BJ (cell line): ENCODE measurements around the gene RPL14. TPM values are rescaled to one million over a fixed set of nuclear protein-coding genes. Genes with fewer than 3 reads are reported as not detected.
A peak's percentile ranks its signal among the peaks of the same experiment; 100 is the strongest.

ENCODE experiments used
- CTCF ChIA-PET: fragments of 350-600 bp; formaldehyde crosslinking; extraction: SDS; loops from one replicate; lab custom pipeline; 2021; ENCODE audit warnings: antibody characterized with exemption, inconsistent platforms; lab: Yijun Ruan, JAX
- POLR2A ChIA-PET: fragments of 300-600 bp; sonication (Branson Sonifier 250); formaldehyde crosslinking; extraction: SDS; loops from one replicate; lab custom pipeline; 2021; ENCODE audit warnings: antibody characterized with exemption; lab: Charles Lee
- DNase-seq: peaks from one replicate; pipeline ENCODE4 v3.0.0-alpha.2; 2011; ENCODE audit warnings: low read depth
- H3K27me3 ChIP-seq: 2 replicates; pipeline ENCODE4 v1.6.0; 2011; ENCODE audit warnings: low read length; ENCODE audit not compliant: control insufficient read depth, insufficient read depth
- H3K36me3 ChIP-seq: 2 replicates; pipeline ENCODE4 v1.5.1; 2011; ENCODE audit warnings: low read length; ENCODE audit not compliant: control insufficient read depth, insufficient read depth
- H3K4me3 ChIP-seq: 2 replicates; pipeline ENCODE4 v1.5.1; 2011; ENCODE audit warnings: low read depth, mild to moderate bottlenecking, control low read depth, low read length
- polyA plus RNA-seq: library from polyadenylated mRNA; depleted of rRNA; stranded (reverse); fragments of >200 nt; gene quantifications from 2 replicates; pipeline ENCODE4 v1.2.3, GENCODE V29; 2011
- TF ChIP-seq, protein P1 (sequence below): IDR thresholded peaks from 2 replicates; pipeline ENCODE4 v1.5.1; 2011; ENCODE audit warnings: low read depth, mild to moderate bottlenecking, control low read depth, inconsistent platforms, low read length, moderate library complexity; ENCODE audit not compliant: insufficient read depth

RPL14 gene
- polyA plus RNA-seq, 1 experiment, result 437 TPM

DNA sequence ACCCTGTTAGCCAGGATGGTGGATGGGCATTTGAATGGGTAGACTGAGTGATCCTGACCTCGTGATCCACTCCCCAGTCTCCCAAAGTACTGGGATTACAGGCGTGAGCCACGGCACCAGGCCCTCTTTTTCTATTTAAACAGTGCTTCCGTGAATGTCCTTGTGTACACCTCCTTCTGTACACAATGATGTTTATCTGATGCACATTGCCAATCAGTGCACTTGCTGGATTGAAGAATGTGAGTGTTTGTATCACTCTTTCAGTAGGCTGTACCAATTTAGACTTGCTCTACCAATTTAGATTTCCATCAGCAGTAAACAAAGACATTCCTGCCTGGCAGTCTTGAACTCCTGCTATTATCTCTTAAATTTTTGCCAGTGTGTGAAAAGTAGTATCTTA, 10.9 kb downstream of the RPL14 start:
- CTCF ChIA-PET, result no interaction called here
- H3K27me3 ChIP-seq, result no peaks in the 10 kb centered on the region
- TF ChIP-seq, protein P1, sequence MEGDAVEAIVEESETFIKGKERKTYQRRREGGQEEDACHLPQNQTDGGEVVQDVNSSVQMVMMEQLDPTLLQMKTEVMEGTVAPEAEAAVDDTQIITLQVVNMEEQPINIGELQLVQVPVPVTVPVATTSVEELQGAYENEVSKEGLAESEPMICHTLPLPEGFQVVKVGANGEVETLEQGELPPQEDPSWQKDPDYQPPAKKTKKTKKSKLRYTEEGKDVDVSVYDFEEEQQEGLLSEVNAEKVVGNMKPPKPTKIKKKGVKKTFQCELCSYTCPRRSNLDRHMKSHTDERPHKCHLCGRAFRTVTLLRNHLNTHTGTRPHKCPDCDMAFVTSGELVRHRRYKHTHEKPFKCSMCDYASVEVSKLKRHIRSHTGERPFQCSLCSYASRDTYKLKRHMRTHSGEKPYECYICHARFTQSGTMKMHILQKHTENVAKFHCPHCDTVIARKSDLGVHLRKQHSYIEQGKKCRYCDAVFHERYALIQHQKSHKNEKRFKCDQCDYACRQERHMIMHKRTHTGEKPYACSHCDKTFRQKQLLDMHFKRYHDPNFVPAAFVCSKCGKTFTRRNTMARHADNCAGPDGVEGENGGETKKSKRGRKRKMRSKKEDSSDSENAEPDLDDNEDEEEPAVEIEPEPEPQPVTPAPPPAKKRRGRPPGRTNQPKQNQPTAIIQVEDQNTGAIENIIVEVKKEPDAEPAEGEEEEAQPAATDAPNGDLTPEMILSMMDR, result no peak
- H3K36me3 ChIP-seq, result peaks cover 1% of the 10 kb centered on the region
- no peak overlapping the region for H3K4me3 ChIP-seq
- POLR2A ChIA-PET, result no interaction called here
- DNase-seq, result no peak

DNA sequence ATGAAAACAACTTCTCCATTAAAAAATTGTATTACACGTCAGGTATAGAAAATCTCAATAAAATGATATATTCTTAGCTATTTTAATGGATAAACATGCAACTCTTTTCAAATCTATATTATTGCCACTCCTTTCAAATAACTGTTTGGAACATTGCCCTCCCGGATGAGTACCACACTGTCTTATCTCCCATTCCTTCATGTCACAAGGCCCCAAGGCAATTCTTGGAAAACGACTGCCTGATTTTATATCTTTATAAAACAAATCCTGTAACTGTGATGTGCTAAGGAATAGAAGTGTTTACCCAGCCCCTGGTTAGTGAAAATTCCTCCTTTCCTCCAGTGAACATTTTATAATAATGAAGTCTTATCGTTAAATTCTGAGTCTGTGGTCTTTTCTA, 13.6 kb downstream of the RPL14 start:
- H3K36me3 ChIP-seq, result no peaks in the 10 kb centered on the region
- no peaks in the 10 kb centered on the region for H3K27me3 ChIP-seq
- TF ChIP-seq, protein P1, result no peak
- CTCF ChIA-PET, result no interaction called here
- H3K4me3 ChIP-seq, result no peak overlapping the region
- POLR2A ChIA-PET, result no interaction called here
- DNase-seq, result no peak

DNA sequence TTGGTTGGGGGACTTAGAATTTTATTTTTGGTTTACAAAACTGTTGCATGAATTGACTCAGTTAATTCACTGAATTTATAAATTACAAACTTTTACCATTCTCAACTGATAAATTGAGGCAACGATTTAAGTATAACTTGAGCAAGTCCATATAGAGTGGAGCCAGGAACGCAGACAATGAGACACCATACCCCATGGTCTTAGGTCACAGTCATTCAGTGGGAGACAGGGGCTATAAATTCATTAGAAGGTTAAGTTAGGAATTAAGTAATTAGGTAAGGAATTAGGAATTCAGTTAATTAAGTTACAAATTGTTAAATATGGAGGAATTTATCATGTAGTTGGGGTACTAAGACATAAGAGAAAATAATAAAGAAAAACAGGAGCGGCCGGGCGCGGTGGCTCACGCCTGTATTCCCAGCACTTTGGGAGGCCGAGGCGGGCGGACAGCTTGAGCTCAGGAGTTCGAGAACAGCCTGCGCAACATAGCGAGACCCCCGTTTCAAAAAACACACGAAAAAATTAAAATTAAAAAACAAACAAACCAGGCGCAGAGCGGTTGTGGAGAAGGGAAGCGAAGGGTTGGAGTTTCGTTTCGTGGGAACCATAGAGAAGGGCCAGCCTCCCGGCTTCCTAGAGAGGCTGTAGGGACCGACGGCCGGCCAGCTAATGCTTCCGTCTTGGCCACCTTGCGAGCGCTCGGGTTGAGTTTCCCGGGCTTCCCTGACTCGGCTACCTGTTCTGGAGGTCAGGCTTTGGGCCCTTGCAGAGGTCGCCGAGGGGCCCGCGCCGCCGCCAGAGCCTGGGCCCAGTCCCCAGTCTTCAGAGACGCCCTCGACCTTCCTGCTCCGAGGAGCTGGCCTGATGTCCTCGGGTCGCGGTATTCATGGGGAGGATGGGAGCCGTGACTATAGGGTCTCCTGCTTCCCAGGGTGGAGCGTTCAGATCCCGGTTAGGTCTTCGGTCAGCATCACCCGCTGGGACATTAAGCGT, 19.6 kb downstream of the RPL14 start, which contains the start of gene ZNF619:
TSS of gene ZNF619 (plus strand) at position 645 of the 993 bp plus-strand sequence. CDS start 858 bp downstream, outside the sequence.
- CTCF ChIA-PET, result interaction anchor here (0.6 to 1.2 kb wide), 2 partner anchors 25 to 1711 kb away, joined by 3 to 4 read pairs; no protein-coding TSS in a partner anchor
- Histone ChIP-seq H3K27me3 (no peaks in the 10 kb centered on the region), H3K36me3 (peaks cover 3% of the 10 kb centered on the region), H3K4me3 (peak within 1 kb of the TSS; percentile 84)
- TF ChIP-seq, protein P1, result no peak
- DNase-seq, result peak; percentile 13
- POLR2A ChIA-PET, result no interaction called here

DNA sequence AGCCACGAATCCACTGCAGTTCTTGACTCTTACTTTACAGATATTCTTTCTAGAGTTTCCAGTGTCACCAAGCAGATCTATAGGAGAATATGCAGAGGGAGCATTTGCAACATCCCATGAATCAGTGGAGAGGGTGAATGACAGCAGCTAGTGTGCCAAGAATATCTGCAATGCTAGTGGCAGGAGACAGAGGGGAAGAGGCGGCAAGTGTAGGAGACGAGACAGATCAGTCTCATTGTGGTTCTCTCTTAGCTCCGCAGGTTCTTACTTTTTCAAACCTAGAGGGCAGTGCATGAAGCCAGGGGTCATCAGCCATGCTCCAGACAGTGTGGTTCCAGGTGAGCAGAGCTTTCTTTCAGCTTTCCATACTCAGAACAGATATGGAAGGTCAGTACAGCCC, 20.5 kb downstream of the RPL14 start:
- Histone ChIP-seq H3K4me3 (peak overlapping the region; percentile 84), H3K27me3 (no peaks in the 10 kb centered on the region), H3K36me3 (peaks cover 5% of the 10 kb centered on the region)
- ChIA-PET POLR2A (no interaction called here), CTCF (interaction anchor here (0.6 to 1.3 kb wide), 3 partner anchors 25 to 1710 kb away, joined by 3 to 4 read pairs (median 4); partner anchors contain the start of gene ZNF620)
- DNase-seq, result no peak
- TF ChIP-seq, protein P1, result no peak

DNA sequence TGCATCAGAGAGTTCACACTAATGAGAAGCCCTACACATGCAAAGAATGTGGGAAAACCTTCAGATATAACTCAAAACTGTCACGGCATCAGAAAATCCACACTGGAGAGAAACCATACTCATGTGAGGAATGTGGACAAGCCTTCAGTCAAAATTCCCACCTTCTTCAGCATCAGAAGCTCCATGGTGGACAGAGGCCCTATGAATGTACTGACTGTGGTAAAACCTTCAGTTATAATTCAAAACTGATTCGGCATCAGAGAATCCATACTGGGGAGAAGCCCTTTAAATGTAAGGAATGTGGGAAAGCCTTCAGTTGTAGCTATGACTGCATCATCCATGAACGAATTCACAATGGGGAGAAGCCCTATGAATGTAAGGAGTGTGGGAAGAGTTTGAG, 30.0 kb downstream of the RPL14 start:
- POLR2A ChIA-PET, result no interaction called here
- Histone ChIP-seq H3K4me3 (no peak overlapping the region), H3K27me3 (no peaks in the 10 kb centered on the region), H3K36me3 (peaks cover 11% of the 10 kb centered on the region)
- no peak for DNase-seq
- TF ChIP-seq, protein P1, result no peak
- CTCF ChIA-PET, result interaction anchor here (0.6 kb wide), 1 partner anchor 1595 kb away, joined by 3 read pairs; no protein-coding TSS in a partner anchor
